GM18858 (cell line): Measurements from ENCODE around the gene ZNF687.

ENCODE experiments used
- ATAC-seq: cut with Tn5 transposase; IDR thresholded peaks from one replicate; pipeline ENCODE4 v1.9.1; 2021; ENCODE audit not compliant: unreplicated experiment

Gene ZNF687

DNA sequence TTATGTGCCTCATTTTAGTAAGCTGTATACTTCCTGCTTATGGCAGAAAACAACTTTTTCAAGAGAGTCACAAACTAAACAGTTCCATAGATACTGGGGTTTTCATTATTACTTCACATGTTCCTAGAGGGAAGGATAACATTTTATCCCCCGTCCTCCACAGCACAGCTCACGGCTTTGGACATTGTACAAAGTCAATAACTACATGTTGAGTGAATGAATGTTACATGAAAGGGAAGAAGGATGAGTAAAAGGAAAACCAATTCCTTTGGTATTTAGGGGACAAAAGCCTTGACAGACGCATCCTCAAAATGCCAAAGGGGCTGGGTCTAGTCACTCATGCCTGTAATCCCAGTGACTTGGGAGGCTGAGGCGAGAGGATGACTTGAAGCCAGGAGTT is 30.3 kb downstream of the ZNF687 start:
- ATAC-seq = no peak

- ATAC-seq = no peak
Observed at GRCh38 chr1:151312826-151313225, 30.7 kb downstream of the ZNF687 start.

GRCh38 chr1:151313501-151313900 is 31.4 kb downstream of the ZNF687 start:
- no peak for ATAC-seq

GRCh38 chr1:151314137-151314875 is 32.2 kb downstream of the ZNF687 start:
- ATAC-seq = no peak

DNA sequence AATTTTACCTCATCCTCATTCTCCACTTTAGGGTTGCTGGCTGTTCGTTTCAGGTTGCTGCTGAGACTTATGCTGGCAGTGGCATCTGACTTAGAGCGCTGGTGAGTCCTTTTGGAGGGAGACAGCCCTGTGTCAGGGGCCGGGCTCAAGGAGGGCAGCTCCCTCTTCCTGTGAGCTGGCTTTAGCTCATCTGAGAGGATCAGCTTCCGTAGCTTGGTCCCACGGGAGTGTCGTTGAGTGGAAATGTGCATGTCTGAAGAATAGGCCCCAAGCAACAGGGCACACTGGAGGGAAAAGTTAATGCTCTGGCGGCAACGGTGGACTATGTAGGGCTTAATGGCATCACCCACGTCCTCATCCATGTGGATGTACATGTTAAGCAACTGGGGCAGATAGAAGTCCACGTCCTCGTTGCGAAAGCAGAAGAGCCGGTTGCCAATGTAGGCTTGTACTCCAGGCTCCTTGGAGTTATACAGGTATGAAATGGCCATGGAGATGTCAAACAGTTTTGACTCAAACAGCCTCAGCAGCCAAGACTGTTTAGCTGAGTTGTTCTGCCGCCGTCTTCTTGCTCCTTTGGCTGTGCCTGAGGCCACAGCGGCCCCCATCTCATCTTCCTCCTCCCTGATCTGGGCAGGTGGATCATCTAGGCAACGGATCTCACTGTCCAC is 33.6 kb downstream of the ZNF687 start:
- no peak for ATAC-seq

GRCh38 chr1:151318975-151319374 is 36.9 kb downstream of the ZNF687 start:
- ATAC-seq = no peak

GRCh38 chr1:151324390-151324930 is 42.4 kb downstream of the ZNF687 start:
- no peak for ATAC-seq

- ATAC-seq = no peak
Observed at GRCh38 chr1:151325231-151325630, 43.1 kb downstream of the ZNF687 start.

- no peak for ATAC-seq
Observed at GRCh38 chr1:151325646-151326429, 43.7 kb downstream of the ZNF687 start.

- no peak for ATAC-seq
Observed at GRCh38 chr1:151326619-151327222, 44.6 kb downstream of the ZNF687 start.

GRCh38 chr1:151327223-151327902 is 45.3 kb downstream of the ZNF687 start, which contains the start of gene PI4KB:
TSS of gene PI4KB (minus strand) at chr1:151327416. CDS start at chr1:151316481, 10,935 bp downstream.
- no peak for ATAC-seq

DNA sequence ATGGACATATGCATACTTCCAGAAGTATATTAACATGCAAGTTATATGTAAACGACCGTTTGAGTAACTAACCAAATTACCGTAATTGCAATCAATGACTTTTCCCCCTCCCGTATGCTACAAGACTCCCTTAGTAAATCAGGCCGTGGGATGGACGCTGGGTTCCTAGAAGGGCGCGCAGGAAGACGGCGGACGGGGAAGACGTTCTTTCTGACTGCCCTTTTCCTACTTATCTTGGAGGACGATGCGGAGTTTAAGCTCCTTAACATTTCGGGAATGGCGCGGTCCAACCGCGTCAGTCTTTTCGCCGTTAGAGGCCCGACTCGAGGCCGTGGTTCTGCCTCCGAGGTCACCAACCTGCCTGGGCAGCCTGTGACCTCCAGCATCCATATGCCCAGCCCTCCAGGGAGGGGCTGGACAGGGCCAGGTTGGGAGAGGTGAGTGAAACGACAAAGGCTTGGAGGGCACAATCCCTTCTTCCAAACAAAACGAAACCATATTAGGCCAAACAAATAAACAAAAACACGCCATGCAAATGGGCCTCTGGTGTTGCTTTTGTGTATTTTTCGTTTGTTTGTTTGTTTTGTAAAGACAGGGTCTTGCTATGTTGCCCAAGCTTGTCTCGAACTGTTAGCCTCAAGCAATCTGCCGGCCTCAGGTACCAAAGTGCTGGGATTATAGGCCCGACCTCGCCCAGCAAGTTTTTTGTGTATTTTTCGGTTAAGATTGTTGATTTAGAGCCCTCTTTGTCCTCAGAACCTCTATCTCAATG is 46.0 kb downstream of the ZNF687 start:
- no peak for ATAC-seq

- no peak for ATAC-seq
Observed at GRCh38 chr1:151334822-151335221, 52.7 kb downstream of the ZNF687 start.

DNA sequence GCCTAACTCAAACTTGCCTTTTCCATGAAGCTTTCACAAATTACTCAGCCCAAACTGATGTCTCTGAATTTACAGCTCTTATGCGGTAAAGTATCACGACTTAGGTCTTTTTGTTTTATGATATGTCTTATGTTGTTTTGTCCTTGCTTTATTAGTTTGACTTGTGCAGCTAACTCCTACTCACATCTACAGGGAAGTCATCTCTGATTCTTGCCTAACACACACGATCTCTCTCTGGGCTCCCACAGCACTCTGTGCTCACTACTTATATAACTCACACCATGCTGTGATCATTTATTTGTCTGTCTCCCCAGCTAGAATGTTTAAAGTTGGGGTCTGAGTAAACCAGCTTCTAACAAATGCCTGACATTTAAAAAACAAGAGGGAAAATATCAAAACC is 54.5 kb downstream of the ZNF687 start:
- no peak for ATAC-seq

- ATAC-seq = no peak
Observed at GRCh38 chr1:151340870-151341754, 59.0 kb downstream of the ZNF687 start.
